A673 (cell line): ENCODE data around the gene ALX3. TPM values are rescaled to one million over a fixed set of nuclear protein-coding genes. Genes with fewer than 3 reads are reported as not detected.

Experiments
- BruUV-seq: library from RNA; stranded (reverse); fragments of 400-500 nt; replicated peaks from 2 replicates; lab custom pipeline; 2021; lab: Mats Ljungman, UMichigan
- CTCF ChIA-PET: fragments of 300-600 bp; sonication (Branson Sonifier 250); formaldehyde crosslinking; loops from one replicate; lab custom pipeline; 2022; ENCODE audit warnings: antibody characterized with exemption; lab: Charles Lee
- POLR2A ChIA-PET: fragments of 300-600 bp; sonication (Branson Sonifier 250); formaldehyde crosslinking; loops from one replicate; lab custom pipeline; 2022; ENCODE audit warnings: antibody characterized with exemption; ENCODE audit not compliant: low non-redundant PET; lab: Charles Lee
- DNase-seq: peaks from one replicate; pipeline ENCODE4 v3.0.0-alpha.2; 2015; ENCODE audit warnings: low spot score
- H3K27ac ChIP-seq: fragments of 200-600 bp; sonication (generic); 2 replicates; pipeline ENCODE4 v1.5.1; 2016; ENCODE audit warnings: mixed run types, low read depth, mild to moderate bottlenecking, mixed read lengths, antibody characterized with exemption, low read length; ENCODE audit not compliant: poor library complexity, severe bottlenecking
- H3K27me3 ChIP-seq: fragments of 200-600 bp; sonication (generic); replicated peaks from 2 replicates; pipeline ENCODE4 v1.6.1; 2017; ENCODE audit warnings: mixed run types, low read depth, mild to moderate bottlenecking, mixed read lengths, antibody characterized with exemption, low read length; ENCODE audit not compliant: insufficient read depth, poor library complexity
- H3K36me3 ChIP-seq: fragments of 200-600 bp; sonication (generic); 2 replicates; pipeline ENCODE4 v1.6.1; 2016; ENCODE audit warnings: mixed run types, mild to moderate bottlenecking, mixed read lengths, antibody characterized with exemption, low read length; ENCODE audit not compliant: insufficient read depth, poor library complexity, severe bottlenecking
- H3K4me1 ChIP-seq: fragments of 200-600 bp; sonication (generic); 2 replicates; pipeline ENCODE4 v1.6.1; 2017; ENCODE audit warnings: mixed run types, mild to moderate bottlenecking, mixed read lengths, antibody characterized with exemption, low read length; ENCODE audit not compliant: insufficient read depth, poor library complexity, severe bottlenecking
- H3K4me3 ChIP-seq: fragments of 200-600 bp; sonication (generic); 2 replicates; pipeline ENCODE4 v1.5.1; 2016; ENCODE audit warnings: low read depth, mixed run types, mild to moderate bottlenecking, mixed read lengths, low read length; ENCODE audit not compliant: poor library complexity, severe bottlenecking
- H3K9me3 ChIP-seq: fragments of 200-600 bp; sonication (generic); 2 replicates; pipeline ENCODE4 v1.6.1; 2016; ENCODE audit warnings: mixed run types, low read depth, mild to moderate bottlenecking, mixed read lengths, antibody characterized with exemption, low read length; ENCODE audit not compliant: poor library complexity, severe bottlenecking
- EZH2 ChIP-seq: fragments of 200-600 bp; sonication (generic); IDR thresholded peaks from 2 replicates; pipeline ENCODE4 v1.6.1; 2017; ENCODE audit warnings: borderline replicate concordance, low read depth, mild to moderate bottlenecking, mixed read lengths, antibody characterized with exemption, low read length; ENCODE audit not compliant: poor library complexity, severe bottlenecking
- intact Hi-C: fragments of 100-400 bp; cut with micrococcal nuclease; formaldehyde crosslinking; loops from one replicate; pipeline ENCODE4 v1.10.0; 2022; ENCODE audit not compliant: unreplicated experiment
- total RNA-seq: library from RNA; stranded (reverse); gene quantifications from 2 replicates; pipeline ENCODE4 v1.2.3, GENCODE V29; 2021
- TF ChIP-seq, protein P1 (sequence below): fragments of 300-800, 200-600 bp; sonication (generic); conservative IDR thresholded peaks from 2 replicates; pipeline ENCODE4 v1.5.1; 2017; ENCODE audit warnings: low read depth, mild to moderate bottlenecking, antibody characterized with exemption, low read length, moderate library complexity, mixed read lengths

The ALX3 gene
- total RNA-seq, 1 experiment from 2014 or later: 0.84 TPM

- Histone ChIP-seq H3K4me1 (peaks cover 8% of the 10 kb centered on the region), H3K9me3 (no peaks in the 10 kb centered on the region), H3K27ac (peak overlapping the region; percentile 94), H3K4me3 (peak overlapping the region; percentile 87), H3K27me3 (no peaks in the 10 kb centered on the region), H3K36me3 (peaks cover 23% of the 10 kb centered on the region)
- ChIA-PET CTCF (no interaction called here), POLR2A (no interaction called here)
- no TSS peak for BruUV-seq
- DNase-seq: no peak
- intact Hi-C loops: no loop called here
- TF ChIP-seq, protein P1, sequence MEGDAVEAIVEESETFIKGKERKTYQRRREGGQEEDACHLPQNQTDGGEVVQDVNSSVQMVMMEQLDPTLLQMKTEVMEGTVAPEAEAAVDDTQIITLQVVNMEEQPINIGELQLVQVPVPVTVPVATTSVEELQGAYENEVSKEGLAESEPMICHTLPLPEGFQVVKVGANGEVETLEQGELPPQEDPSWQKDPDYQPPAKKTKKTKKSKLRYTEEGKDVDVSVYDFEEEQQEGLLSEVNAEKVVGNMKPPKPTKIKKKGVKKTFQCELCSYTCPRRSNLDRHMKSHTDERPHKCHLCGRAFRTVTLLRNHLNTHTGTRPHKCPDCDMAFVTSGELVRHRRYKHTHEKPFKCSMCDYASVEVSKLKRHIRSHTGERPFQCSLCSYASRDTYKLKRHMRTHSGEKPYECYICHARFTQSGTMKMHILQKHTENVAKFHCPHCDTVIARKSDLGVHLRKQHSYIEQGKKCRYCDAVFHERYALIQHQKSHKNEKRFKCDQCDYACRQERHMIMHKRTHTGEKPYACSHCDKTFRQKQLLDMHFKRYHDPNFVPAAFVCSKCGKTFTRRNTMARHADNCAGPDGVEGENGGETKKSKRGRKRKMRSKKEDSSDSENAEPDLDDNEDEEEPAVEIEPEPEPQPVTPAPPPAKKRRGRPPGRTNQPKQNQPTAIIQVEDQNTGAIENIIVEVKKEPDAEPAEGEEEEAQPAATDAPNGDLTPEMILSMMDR: no peak
- TF ChIP-seq EZH2: no peak
Measured at GRCh38 chr1:110035236-110035752, 35.2 kb downstream of the ALX3 start.

- CTCF ChIA-PET: interaction anchor here (0.8 kb wide), 1 partner anchor 50 kb away, joined by 3 read pairs; the partner anchor contains the start of gene AHCYL1
- peak within 1 kb of the TSS; percentile 94 for H3K27ac ChIP-seq
- peak; percentile 97 for DNase-seq
- intact Hi-C loops: no loop called here
- no peaks in the 10 kb centered on the region for H3K27me3 ChIP-seq
- POLR2A ChIA-PET: interaction anchor here (0.7 kb wide), 1 partner anchor 63 kb away, joined by 4 read pairs; no protein-coding TSS in a partner anchor
- no peaks in the 10 kb centered on the region for H3K9me3 ChIP-seq
- H3K4me1 ChIP-seq: peaks cover 8% of the 10 kb centered on the region
- BruUV-seq: no TSS peak
- no peak for TF ChIP-seq EZH2
- TF ChIP-seq, protein P1: no peak
- peak within 1 kb of the TSS; percentile 87 for H3K4me3 ChIP-seq
- peaks cover 17% of the 10 kb centered on the region for H3K36me3 ChIP-seq
Measured at GRCh38 chr1:110034451-110035235, 35.8 kb downstream of the ALX3 start, which contains the start of gene STRIP1. TSS of gene STRIP1 (plus strand) at chr1:110034624. CDS start at chr1:110034638, 14 bp downstream.

DNA sequence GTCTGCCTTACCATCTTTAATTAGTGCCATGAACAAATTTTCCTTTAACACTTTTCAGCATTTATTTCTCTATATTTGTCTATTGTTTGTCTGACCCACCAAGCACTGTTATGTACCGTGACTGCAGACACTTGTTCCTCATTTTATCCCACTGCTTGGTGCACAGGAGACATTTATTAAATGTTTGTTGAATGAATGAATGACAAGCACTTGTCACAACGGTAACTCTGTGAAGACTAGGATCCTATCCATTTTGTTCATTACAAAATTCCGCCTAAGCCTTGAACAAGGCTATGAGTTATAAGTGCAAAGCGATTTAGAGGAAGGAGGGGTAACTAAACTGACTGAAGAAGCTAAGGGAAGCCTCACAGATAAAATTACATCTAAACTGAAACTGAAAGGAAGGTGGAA, 36.4 kb downstream of the ALX3 start:
- DNase-seq: no peak
- Histone ChIP-seq H3K27ac (peak overlapping the region; percentile 94), H3K36me3 (peaks cover 11% of the 10 kb centered on the region), H3K4me3 (peak overlapping the region; percentile 87), H3K9me3 (no peaks in the 10 kb centered on the region), H3K27me3 (no peaks in the 10 kb centered on the region), H3K4me1 (peaks cover 8% of the 10 kb centered on the region)
- ChIA-PET CTCF (interaction anchor here (0.8 kb wide), 1 partner anchor 50 kb away, joined by 3 read pairs; the partner anchor contains the start of gene AHCYL1), POLR2A (interaction anchor here (0.7 kb wide), 1 partner anchor 62 kb away, joined by 4 read pairs; no protein-coding TSS in a partner anchor)
- intact Hi-C loops: no loop called here
- TSS peak; percentile 83 for BruUV-seq
- TF ChIP-seq, protein P1: no peak
- no peak for TF ChIP-seq EZH2
